Fibroblast of villous mesenchyme (primary cell): ENCODE results near the gene ACOX3. TPM values are rescaled to one million over a fixed set of nuclear protein-coding genes. Genes with fewer than 3 reads are reported as not detected.
A peak's percentile ranks its signal among the peaks of the same experiment; 100 is the strongest.
"Not testable (repeated sequence)": the region's sequence is repeated elsewhere in the genome, so short reads cannot be mapped to it uniquely, and the experiment has no call there.

ENCODE experiments used
- DNase-seq: peaks from one replicate; pipeline ENCODE4 v3.0.0-alpha.2; 2010; ENCODE audit warnings: low read depth
- H3K4me3 ChIP-seq: 2 replicates; pipeline ENCODE4 v1.5.1; 2011; ENCODE audit warnings: low read depth, mild to moderate bottlenecking, low read length
- total RNA-seq: library from RNA; depleted of rRNA; stranded (reverse); fragments of >200 nt; gene quantifications from 2 replicates; pipeline ENCODE4 v1.2.3, GENCODE V29; 2012
- TF ChIP-seq, protein P1 (sequence below): IDR thresholded peaks from 2 replicates; pipeline ENCODE4 v1.5.1; 2012; ENCODE audit warnings: low read depth, mild to moderate bottlenecking, low read length; ENCODE audit not compliant: insufficient read depth

ACOX3 gene
- total RNA-seq, 1 donor, result 26.8 TPM

GRCh38 chr4:8352368-8353157 lies 88.0 kb downstream of the ACOX3 start:
- H3K4me3 ChIP-seq, result no peak overlapping the region
- DNase-seq, result no peak
- TF ChIP-seq, protein P1, sequence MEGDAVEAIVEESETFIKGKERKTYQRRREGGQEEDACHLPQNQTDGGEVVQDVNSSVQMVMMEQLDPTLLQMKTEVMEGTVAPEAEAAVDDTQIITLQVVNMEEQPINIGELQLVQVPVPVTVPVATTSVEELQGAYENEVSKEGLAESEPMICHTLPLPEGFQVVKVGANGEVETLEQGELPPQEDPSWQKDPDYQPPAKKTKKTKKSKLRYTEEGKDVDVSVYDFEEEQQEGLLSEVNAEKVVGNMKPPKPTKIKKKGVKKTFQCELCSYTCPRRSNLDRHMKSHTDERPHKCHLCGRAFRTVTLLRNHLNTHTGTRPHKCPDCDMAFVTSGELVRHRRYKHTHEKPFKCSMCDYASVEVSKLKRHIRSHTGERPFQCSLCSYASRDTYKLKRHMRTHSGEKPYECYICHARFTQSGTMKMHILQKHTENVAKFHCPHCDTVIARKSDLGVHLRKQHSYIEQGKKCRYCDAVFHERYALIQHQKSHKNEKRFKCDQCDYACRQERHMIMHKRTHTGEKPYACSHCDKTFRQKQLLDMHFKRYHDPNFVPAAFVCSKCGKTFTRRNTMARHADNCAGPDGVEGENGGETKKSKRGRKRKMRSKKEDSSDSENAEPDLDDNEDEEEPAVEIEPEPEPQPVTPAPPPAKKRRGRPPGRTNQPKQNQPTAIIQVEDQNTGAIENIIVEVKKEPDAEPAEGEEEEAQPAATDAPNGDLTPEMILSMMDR, result no peak

GRCh38 chr4:8351931-8352367 lies 88.6 kb downstream of the ACOX3 start:
- peak; percentile 87 for DNase-seq
- TF ChIP-seq, protein P1, result no peak
- no peak overlapping the region for H3K4me3 ChIP-seq

DNA sequence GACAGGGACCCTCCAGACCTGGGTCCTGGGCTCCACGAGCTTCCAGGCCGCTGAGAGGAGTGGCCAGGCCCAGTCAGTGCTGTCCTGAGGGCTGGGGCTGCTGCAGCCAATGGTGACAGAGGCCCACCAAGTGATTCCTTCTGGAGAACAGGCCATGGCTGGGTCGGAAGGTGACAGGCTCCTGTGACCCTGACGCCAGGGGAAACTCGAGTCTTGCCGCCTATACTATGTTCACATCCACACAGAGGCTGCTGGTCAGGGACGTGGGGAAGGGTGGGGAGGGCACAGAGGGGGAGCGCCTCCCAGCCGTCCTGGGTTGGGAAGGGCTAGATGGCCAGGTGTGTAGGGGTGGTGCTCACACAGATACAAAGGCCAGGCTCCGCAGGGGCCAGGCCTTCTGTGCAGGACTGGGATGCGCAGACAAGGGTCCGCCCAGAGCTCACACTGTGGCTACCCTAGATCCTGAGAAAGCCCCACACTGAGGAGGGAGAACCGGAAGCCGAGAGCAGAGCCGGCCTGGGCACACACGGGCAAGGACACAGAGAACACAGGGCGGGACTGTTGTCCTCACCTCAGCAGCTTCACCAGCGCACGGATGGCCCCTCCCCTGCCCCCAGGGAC lies 89.6 kb downstream of the ACOX3 start:
- no peak for DNase-seq
- TF ChIP-seq, protein P1, result no peak

GRCh38 chr4:8350352-8350751 lies 90.2 kb downstream of the ACOX3 start:
- TF ChIP-seq, protein P1, result no peak
- H3K4me3 ChIP-seq, result no peak overlapping the region
- no peak for DNase-seq

More for the DNA sequence above, 89.6 kb downstream of the ACOX3 start:
- H3K4me3 ChIP-seq, result no peak overlapping the region

GRCh38 chr4:8349664-8350236 lies 90.8 kb downstream of the ACOX3 start:
- TF ChIP-seq, protein P1, result no peak
- DNase-seq, result no peak

GRCh38 chr4:8349236-8349635 lies 91.3 kb downstream of the ACOX3 start:
- H3K4me3 ChIP-seq, DNase-seq: not testable (repeated sequence)

More at GRCh38 chr4:8349664-8350236, 90.8 kb downstream of the ACOX3 start:
- H3K4me3 ChIP-seq, result no peak overlapping the region

GRCh38 chr4:8348071-8348470 lies 92.5 kb downstream of the ACOX3 start:
- TF ChIP-seq, protein P1, result no peak
- DNase-seq, result no peak
- no peak overlapping the region for H3K4me3 ChIP-seq
